ENCODE measurements around the gene SMARCC1.

The SMARCC1 gene

DNA sequence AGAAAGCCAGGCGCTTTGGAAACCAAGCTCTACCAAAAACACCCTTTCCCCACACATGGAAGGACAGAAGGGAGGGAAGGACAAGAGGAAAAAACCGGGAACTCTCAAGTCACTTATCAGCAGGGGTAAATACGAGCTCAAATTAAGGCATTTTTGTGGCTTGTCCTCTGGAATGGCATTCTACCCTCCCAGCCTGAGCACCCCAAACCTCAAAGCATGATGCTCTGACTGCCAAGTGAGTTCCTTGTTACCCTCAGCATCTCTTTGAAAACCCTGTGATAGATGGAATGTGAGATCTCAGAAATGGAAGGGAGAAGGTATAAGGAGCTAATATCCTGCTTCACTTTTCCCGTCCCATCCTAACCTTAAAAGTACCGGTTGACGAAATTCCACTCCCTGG, 194.9 kb downstream of the SMARCC1 start:
- DNase-seq (ENCODE audit: low read depth in 2 of 2): no peak

DNA sequence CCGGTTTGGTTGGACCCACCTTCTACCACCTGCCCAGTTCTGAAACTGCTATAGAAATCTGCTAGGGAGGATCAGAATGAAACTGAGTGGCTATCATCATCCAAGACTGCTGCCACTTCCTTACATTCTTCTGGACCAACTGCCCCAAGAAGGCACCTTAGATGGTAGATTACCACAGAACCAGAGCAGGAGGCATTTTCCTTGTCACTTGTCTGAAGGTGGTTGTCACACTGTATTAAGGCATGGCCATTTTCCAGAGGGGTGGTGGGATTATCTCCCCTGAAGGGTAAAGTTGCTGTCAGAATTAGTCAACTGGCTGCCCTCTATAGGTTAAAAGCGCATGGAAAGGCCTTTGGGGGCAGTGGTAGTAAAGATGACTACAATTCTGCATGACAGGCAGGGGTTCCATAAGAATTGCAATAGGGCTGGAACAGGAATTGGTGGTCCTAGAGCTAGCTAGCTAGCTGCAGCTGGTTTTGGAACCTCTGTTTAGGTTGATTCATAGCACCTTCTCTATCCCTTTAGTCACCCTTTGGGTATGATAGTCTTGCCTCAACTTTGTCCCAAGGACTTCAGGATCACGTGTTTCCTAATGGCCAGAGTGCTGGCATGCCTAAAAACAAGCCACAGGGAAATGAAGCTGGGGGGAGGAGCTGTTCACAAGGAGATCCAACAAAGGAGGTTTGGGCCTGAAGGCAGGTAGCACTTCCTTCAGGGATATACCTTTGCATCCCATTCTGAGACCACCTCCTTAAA, 198.2 kb downstream of the SMARCC1 start:
- DNase-seq (ENCODE audit: low read depth in 2 of 2): no peak

DNA sequence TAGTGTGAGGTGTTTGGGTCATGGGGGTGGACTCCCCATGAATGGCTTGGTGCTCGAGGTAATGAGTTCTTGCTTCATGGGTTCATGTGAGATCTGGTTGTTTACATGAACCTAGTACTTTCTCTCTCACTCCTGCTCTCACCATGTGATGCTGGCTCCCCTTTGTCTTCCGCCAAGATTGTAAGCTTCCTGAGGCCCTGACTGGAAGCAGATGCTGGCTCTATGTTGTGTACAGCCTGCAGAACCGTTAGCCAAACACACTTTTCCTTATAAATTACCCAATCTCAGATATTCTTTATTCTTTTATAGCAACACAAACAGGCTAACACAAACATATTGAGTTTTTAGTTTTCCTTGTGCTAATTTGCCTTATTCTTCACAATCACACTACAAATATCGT, 199.9 kb downstream of the SMARCC1 start:
- DNase-seq (ENCODE audit: low read depth in 2 of 2): no peak

DNA sequence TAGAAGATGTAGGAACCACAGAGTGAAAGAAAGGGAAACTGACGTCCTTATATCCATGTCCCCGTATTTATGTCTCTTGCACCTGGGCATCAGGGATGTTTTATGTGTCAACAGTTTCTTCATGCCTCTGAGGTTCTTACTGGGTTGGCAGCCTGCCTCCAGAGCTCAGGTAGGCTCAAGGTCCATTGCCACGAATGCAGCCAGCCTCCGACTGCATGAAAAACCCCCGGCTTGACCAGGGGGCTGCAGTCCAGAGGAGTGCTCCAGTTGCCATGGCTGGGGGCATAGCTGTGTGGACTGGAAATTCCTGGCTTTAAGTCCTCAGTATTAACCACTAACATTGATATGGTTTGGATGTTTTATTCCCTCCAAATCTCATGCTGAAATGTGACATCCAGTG, 200.3 kb downstream of the SMARCC1 start:
- no peak for DNase-seq (ENCODE audit: low read depth in 2 of 2)

DNA sequence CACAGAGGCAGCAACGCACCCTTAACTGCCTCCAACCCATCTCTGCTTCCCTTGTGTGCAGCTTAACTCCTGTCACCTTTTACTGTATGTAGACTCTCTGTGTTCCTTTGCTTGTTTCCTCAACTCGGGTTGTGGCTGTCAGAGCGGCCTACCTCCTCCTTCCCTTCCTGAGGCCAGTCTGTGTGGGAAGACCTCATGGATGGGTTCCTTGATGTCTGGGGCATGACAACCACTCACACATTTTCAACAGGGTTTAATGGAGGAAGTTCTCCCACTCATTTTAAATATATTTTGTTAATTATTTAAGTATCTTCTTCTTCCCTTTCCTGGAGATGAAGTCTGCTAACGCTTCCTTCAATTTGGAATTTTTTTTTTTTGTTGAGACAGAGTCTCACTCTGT, 201.2 kb downstream of the SMARCC1 start:
- DNase-seq (ENCODE audit: low read depth in 2 of 2): no peak

DNA sequence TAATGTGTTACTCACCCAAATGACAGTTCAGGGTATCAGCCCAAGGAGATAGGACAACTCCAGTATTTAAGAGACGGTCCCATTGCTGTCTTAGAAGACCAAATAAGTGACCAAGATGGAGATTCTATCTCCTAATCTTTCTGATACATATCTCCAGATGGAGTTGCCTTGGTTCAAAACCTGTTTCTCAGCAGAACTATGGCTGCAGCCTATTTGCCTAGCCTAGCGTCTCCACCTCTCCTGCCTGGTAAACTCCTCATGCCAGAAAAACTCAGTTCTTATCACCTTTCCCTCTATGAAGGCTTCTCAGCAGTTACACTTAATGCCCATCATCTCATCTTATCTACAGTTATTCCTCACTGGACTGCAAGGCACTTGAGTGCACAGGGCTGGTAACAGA, 201.8 kb downstream of the SMARCC1 start:
- DNase-seq (ENCODE audit: low read depth in 2 of 2): no peak

DNA sequence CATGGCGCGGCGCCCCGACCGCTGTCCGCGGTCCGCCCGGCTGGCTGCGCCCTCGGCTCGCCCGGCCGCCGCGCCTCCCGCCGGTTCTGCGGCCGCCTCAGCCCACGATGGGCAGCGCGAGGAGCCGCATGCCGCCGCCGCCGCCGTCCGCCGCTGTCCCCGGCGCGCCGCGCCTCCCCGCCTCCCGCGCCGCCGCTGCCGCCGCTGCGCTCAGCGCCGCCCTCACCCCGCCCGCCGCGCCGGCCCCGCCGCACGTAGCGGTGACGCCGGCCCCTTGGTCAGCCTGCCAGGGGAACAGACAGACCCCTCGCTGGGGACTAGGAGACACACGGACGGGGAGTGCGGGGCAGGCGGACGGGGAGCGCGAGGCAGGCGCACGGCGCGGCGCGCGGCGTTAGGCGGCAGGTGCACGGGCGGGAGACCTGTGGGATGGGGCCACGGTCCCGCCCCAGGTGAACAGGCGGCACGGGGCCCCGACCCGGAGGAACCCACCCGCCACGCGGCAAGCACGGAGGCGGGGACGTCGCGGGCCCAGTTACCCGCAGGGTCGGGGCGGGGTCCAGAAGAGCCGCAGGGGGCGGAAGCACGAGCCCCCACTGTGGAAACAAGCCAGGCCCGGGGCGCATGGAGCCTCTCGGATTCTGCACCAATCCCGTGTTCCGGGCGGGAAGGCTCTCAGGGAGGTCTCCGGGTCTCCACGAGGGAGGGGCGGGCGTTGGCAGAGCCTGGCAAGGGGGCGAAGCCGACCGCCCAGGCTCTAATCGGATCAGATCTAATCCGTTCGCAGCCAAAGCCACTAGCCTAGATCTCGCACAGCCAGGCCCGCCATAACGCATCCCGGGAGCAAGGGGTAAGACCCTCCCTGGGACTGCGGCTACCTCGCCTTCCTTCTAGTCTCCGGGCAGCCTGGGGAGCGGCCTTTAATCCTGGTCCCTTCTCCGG, 202.7 kb downstream of the SMARCC1 start, which contains the start of gene CSPG5:
Gene CSPG5, minus strand, starts transcription at position 175 of the 942 bp plus-strand sequence. Its CDS starts 172 bp downstream, at position 3.
- DNase-seq (ENCODE audit: low read depth in 2 of 2): no peak

DNA sequence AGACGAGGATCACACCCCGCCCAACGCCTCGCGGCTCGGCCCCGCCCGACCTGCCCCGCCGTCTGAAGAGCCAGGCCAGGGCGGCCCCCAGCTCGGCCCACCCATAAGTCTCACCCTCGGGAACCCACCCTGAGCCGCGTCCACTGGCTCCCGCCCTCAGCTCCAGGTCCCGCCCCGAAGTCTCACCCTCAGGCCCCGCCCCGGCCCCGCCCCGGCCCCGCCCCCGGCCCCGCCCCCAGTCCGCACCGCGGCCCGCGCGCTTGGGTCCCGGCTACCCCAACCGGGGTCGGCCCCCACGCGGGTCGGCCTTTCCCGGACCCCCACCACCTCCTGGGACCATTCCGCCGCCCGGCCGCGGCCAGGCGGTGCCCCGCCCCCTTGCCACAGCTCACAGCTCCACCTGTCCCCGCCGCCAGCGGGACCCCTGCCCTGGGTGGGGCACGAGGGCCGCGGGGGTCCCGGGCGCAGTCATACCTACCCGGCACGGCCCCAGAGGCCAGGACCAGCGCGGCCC, 203.5 kb downstream of the SMARCC1 start:
- DNase-seq (ENCODE audit: low read depth in 2 of 2): peak in 1 of 2 donors; percentile 14

DNA sequence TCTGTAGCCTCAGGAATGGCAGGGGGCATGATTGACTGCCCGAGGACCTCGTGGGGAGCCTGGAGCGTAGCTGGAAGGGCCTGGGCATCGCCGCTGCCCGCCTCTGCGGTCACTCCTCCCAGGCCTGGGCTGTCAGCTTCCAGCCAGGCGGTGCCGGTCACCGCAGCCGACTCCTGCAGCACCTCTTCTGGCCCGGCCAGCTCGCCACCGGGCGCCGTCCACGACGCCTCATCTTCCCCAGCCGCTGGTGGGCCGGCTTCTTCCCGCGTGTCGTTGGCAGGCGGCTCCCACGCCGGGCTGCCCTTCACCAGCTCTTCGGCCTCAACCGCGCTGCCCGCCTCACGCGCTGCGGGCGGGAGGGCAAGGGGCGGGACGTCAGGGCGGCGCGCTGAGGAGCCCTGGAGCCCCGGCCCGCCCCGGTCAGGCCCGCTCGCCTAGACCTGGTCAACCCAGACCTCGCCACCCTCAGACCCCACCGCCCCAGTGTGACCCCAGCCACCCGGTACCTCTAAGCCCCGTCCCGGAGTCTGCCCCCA, 204.0 kb downstream of the SMARCC1 start:
- DNase-seq (ENCODE audit: low read depth in 2 of 2): no peak

DNA sequence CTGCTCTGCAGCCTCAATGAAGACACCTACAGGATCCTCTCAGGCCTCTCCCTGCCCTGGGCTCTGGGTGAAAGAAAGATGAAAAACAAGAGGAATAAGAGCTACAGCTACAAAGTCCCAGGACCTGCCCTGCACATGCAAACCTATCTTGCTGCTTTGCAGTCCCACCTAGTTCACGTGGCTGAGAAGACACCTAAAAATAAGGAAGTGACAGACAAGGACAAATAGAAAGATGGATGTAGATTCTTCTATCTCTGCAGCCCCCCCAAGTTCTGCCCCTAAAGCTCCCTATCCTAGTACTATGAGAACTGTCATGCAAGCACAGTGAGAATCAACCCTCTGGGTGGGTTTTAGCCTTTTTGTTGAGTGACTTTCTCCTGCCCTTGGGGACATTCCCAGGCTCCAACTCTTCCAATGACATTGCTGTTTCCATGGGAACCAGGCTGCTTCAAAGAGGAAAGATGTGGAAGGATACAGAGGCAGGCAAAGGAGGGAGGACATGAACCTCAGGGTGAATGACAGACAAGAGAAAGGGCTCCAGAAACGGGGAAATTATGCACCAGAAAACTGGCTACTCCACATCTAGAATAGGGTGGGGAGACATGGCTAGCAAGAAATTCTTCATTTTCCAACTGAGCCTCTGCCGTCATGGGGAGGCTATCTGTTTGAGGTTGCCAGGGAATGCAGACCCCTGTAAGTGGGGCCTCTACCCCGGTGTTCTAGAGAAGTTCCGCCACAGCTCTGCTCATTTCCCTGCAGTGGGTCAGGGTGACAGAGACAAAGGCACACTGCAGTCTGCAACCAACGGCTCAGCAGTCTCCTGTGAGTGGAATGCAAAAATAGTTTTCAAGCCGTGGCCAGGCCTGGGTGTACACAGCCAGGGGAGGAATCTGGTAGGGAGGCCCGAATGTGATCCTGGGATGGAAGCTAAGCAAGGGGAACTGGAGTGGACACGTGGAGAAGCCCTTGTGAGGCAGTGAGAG, 208.2 kb downstream of the SMARCC1 start:
- no peak for DNase-seq (ENCODE audit: low read depth in 2 of 2)

DNA sequence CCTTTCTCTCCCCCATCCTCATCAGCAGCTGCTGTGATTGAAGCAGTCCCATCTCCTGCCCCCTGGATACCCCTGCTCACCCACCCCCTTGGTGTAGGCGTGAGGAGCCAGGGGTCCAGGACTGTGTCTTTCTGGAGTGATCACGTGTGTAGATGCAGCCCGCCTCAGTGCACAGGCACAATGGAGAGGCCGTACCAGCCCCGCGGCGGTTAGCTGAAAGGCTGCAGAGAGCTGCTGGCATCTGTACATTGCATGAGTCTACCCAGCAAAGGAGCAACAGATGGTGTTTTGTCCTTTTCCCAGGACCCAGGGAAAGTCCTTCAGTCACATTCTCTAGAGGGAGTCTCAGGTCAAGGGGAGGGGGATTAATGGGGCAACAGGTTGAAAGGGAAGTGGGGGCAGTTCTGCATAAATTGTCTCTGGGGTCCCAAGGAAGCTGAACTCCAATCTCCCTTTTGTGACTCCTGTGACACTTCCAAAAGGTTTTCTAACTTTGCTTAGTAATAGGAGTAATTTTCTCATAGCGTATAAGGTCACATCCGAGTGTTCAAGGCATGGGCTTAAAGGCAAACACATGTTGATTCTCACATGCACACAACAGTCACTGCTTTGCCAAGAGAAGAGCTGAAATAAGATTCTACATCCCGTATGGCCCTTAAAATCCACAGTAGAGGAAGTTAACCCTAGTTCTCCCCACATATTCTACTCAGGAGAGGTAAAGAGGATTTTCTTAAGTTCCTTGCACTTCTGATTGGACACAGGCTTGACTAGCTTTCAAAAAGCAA, 210.1 kb downstream of the SMARCC1 start:
- DNase-seq (ENCODE audit: low read depth in 2 of 2): no peak

DNA sequence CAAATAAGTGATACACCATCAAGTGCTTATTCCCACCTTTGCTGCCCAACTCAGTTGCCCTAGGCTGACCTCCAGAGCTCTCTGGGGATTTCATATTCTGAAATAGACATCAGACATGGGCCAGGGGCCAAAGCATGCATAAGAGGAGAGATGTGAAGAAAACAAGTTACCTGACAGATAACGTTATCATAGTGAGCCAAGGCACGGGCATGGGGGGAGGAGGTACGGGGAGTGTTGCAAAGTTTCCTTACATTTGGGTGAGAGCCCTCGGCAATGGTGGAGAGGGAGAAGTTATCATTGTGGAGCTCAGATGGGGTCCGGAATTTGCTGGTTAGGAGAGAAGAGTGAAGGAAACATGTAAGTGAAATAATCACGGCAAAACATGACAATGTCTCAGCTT, 212.8 kb downstream of the SMARCC1 start:
- DNase-seq (ENCODE audit: low read depth in 2 of 2): no peak

DNA sequence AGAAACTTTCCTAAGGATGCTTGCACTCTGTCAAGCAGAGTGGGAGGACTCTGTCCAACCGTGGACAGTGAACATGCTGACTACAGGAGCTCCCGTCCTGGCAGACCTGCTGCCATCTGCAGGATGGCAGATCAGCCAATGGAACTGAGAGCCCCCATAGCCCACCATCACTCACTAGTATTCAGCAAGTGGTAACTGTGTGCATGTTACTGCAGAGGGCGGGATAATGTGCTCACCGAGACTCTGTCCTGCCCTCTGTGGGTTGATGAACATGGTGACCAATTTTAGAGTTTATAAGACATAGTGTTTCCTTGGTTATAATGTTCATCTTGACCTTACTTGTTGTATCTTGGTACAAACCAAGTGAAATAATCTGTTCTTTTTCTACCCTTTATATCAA, 214.5 kb downstream of the SMARCC1 start:
- no peak for DNase-seq (ENCODE audit: low read depth in 2 of 2)

DNA sequence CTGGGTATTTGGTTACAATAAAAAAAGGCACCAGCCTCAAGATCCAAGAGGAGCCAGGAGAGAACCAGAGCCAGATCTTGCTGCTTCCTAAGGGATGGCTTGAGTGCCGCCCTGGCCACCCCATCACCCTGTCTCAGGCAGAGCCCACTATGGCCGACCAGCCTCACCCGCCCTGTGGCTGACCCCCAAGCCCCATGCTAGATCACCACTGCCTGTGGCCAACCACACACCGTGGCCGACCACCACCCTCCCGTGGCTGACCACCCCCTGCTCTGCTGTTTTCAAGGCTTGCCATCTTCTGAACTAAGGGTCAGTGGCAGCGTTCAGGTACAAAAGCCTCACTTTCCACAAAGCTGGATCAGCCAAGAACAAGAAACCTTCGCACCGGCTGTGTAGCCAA, 215.0 kb downstream of the SMARCC1 start:
- no peak for DNase-seq (ENCODE audit: low read depth in 2 of 2)

DNA sequence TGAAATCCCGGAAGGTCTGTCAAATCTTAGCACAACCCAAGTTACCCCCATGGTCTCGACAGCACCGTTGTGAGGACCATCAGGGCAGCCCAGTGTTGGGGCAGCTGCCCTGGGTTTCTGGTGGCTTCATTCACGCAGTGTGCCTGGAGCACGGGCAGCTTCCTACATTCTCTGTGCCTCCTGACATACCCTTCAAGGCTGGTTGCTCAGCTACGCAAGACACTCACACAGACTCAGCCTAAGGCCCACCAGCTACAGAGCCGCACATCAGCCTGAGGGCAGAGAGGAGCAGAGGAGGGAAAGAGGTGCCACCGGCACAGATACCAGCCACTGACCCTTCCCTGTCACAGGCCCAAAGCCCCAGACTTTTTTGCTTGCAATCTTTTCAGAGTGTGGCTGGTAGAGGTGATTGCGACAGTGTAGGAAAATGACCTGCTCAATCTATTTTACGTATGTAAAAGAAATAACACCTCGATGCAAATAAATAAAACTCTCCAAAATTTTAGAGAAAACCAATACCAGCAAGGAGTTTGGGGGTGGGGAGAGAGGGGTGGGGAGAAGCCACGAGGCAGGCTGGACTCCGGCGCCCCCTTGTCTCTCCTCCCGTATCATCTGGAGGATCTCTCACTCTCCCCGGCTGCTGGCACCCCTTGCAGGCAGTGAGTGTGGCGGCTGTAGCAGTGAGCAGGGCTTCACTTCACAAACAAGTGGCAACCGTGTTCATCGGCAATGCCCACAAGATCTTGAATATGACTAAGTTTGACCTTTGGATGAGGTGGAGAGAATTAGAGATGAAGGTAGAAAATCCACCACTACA, 215.8 kb downstream of the SMARCC1 start:
- no peak for DNase-seq (ENCODE audit: low read depth in 2 of 2)

DNA sequence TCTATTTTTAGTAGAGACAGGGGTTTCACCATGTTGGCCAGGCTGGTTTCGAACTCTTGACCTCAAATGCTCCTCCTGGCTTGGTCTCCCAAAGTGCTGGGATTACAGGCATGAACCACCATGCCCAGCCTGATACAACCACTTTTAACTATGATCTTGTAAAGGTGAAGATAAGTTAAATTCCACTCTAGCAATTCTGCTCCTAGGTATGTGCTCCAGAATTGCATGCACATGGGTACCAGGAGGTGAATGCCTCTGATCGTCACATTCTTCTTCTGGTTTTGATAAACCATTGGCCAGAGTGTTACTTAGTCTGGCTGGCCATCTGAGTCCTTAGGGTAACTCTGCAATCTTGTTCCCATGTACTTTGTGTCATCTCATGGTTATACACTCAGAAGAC, 225.3 kb downstream of the SMARCC1 start:
- no peak for DNase-seq (ENCODE audit: low read depth in 2 of 2)

DNA sequence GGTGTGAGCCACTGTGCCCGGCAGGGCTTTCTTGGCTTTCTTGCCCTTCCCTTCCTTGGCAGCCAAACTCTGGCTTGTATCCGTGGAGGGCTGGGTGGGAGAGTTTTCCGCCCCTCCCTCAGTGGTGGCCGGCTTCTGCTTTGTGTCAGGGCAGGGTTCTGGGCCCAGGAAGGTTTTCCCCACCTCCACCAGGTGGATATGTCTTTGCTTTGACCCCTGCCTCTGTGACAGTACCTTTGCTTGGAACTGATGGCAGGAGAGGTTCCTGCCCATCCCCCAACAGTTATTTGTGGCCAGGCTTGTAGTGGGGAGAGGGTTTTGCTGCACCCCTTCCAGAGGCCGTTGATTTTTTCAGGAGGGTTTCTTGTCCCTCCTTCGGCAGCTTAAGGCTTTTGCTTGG, 227.4 kb downstream of the SMARCC1 start:
- DNase-seq (ENCODE audit: low read depth in 2 of 2): no peak

DNA sequence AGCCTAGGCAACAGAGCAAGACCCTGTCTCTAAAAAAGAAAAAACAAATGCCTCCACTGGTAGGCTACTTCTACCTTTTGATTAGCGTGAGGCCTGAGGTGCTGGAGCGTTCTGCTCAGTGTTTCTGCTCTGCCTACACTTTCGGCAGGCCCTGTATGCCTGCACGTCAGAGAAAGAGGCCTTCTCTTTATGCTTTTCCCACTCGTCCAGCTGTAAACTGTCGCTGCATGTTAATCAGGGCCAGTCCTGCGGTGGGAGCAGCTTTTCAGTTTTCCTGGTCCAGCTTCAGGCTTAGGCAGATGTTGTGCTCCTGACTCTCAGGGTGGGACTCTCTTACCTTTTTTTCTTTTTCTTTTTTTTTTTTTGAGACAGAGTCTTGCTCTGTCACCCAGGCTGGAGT, 228.3 kb downstream of the SMARCC1 start:
- no peak for DNase-seq (ENCODE audit: low read depth in 2 of 2)

DNA sequence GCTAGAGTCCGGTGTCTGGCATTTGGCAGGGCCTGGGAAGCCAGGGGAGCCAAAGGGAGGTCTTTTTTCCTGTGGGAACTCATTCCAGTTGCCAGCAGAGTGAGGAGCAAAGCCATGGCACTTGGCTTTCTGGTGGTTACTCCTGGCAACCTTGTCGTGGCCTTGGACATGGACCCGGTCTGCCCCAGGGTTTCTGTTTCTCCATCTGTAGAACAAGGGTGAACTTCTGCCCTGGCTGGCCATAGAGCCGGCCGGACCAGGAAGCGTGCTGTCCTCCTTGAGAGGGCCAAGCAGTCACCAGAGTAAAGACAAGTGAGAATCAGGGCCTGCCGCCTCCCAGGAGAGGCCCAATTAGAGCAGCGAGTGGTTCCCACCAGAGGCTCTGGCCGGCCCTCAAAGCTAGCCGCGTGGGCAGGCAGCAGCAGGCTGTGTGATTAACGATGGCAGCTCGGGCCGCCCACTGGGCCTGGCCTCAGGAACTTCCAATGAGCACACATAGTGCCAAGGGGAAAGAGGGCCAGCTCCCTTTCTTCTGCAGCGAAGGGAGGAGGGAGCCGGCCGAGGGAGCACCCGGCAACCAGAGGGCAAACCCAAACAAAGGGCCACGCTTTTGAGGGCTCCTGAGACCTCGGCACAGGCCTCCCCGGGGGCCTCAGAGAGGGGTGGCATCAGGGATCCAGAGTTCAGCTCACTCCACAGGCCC, 239.1 kb downstream of the SMARCC1 start:
- DNase-seq (ENCODE audit: low read depth in 2 of 2): no peak

Data from stimulated activated CD4-positive, alpha-beta T cell treated with anti-CD3 and anti-CD28 coated beads, Interleukin-15, amount 100 ng/mL, for 48 hours (primary cell).